Activated T-helper 9 cell treated with anti-CD3 and anti-CD28 coated beads, Interleukin-2, amount 50 U/mL, for 16 hours (primary cell): Measurements from ENCODE around the gene APBB1.

Experiments used
- DNase-seq: peaks from one replicate; pipeline ENCODE4 v3.0.0-alpha.2; 2020; ENCODE audit warnings: low read depth

The APBB1 gene

GRCh38 chr11:6391537-6392134 lies 27.3 kb downstream of the APBB1 start:
- no peak for DNase-seq

GRCh38 chr11:6390718-6391469 lies 28.0 kb downstream of the APBB1 start:
- no peak for DNase-seq

GRCh38 chr11:6389905-6390717 lies 28.8 kb downstream of the APBB1 start, which contains the start of gene SMPD1:
Gene SMPD1 (plus strand): TSS chr11:6390474. CDS start chr11:6390599, 125 bp downstream.
- DNase-seq = peak; percentile 93

GRCh38 chr11:6388748-6389147 lies 30.1 kb downstream of the APBB1 start:
- DNase-seq = no peak

GRCh38 chr11:6387811-6388599 lies 30.9 kb downstream of the APBB1 start:
- no peak for DNase-seq

GRCh38 chr11:6385046-6385777 lies 33.7 kb downstream of the APBB1 start:
- DNase-seq = no peak

GRCh38 chr11:6378640-6378989 lies 40.3 kb downstream of the APBB1 start:
- DNase-seq = no peak

DNA sequence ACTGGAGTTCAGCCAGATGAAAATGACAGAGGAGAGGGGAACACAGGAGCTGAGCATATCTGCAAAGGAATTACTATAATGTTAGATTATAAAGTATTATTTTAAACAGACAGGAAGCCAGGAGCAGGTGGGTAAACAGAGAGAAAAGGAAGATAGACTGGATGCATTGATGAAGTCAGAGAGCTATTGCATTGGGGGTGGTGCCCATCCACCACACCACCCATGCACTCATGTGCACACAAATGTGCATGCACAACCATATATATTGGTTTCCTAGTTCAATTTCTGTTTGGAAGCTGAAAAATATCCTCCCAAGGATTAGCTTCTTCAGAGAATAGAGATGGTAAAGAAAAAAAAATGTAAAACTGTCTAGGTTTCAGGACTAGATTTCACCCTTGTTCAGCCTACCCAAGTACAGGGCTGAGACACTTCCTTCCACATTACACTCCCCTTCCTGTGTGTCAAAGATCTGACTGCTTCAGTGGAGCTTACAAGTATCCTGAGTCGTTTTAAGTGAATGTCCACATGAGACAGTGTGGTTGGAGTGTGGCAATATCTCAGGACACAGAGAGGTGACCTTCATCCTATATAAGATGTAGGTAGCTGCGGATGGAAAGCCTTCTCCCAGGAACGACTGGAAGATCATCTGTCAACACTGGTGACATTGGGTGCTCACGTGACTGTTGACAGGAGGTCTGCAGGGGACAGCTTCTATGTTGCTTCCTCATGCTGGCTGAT lies 40.8 kb downstream of the APBB1 start:
- DNase-seq = no peak

GRCh38 chr11:6371825-6372224 lies 47.1 kb downstream of the APBB1 start:
- DNase-seq = no peak

DNA sequence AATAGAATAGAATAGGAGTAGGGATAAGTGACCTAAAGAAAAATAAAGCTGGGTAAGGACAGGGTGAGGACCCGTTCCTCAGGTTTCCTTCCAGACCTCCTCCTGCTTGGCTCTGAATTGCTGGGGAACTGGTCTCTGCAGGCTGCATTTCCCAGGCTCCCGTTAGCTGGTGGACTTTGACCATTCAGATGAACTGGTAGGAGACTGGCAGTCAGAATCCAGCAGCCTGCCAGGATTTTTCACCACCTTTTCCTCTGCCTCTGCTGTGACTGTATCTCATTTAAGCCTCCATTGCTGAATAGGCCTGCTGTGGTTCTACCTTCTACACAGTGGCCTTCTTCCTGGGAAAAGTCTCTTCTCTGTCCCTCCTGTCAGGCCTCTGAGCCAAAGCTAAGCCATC lies 53.2 kb downstream of the APBB1 start:
- no peak for DNase-seq

DNA sequence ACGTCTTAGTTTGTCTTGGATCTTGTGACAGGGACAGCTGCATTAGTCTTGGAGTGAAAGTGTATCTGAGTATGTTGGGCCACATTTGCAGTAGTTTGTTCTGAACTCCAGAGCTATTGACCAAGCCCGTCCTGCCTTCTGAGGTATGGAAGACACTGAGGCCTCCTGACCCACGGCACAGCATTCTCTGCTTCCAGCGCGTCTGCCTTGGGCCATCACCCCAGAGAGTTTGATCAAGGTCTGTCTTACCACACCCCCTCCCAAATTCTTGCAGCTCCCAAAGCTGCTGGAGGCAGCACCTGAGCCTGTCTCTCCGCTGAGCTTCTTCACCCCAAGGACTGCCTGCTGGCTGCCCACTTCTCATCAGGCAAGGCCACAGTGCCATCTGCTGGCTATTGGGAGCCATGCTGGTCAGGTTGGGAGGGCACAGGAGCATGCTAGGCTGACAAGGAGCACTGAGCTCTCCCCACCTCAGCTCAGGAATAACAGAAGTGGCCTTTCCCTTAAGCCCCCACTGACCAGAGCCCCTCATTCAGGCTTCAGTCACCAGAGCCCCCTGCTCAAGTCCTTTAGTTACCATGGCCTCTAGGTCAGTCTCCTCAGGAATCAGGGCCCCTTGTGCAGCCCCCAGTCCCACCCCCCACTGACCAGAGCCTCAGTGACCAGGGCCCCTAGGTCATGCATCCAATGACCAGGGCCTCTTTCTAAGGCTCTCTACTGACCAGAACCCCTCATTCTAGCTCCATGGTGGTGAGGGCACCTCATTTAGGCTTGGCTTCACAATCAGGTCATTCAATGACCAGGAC lies 55.8 kb downstream of the APBB1 start:
- peak; percentile 44 for DNase-seq

DNA sequence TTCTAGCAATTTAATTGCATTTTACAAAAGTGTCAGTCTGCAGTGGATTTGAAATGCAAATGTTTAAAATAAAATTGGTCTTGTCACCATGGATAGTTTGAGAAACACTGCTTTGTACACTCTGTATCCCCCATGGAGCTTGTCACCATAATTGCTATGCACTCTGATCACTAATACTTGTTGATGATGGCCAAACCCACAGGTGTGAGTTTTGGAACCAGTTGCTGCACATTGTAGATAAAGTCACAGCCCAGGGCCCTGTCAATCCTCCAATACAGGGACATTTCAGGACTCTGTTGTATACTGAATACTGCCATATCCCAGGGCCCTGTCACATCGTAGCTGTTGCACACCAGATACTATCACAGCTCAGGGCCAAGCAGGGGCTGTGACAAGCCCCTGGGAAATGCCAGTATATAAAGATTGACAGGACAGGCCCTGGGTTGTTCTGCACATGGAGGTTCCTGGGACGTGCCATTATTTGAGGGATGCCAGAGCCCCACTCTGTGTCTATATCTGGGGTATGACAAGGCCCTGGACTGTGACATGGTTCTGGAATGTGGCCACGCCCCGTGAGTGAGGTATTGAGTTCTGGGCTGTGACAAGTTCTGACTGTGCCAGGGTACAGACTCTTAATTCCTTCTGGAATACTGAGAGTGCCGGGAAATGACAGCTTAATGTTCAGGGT lies 56.6 kb downstream of the APBB1 start:
- DNase-seq = no peak

- no peak for DNase-seq
Measured at GRCh38 chr11:6360183-6360582, 58.7 kb downstream of the APBB1 start.

GRCh38 chr11:6357222-6357621 lies 61.7 kb downstream of the APBB1 start:
- peak; percentile 19 for DNase-seq

- no peak for DNase-seq
Measured at GRCh38 chr11:6356503-6357055, 62.3 kb downstream of the APBB1 start.

DNA sequence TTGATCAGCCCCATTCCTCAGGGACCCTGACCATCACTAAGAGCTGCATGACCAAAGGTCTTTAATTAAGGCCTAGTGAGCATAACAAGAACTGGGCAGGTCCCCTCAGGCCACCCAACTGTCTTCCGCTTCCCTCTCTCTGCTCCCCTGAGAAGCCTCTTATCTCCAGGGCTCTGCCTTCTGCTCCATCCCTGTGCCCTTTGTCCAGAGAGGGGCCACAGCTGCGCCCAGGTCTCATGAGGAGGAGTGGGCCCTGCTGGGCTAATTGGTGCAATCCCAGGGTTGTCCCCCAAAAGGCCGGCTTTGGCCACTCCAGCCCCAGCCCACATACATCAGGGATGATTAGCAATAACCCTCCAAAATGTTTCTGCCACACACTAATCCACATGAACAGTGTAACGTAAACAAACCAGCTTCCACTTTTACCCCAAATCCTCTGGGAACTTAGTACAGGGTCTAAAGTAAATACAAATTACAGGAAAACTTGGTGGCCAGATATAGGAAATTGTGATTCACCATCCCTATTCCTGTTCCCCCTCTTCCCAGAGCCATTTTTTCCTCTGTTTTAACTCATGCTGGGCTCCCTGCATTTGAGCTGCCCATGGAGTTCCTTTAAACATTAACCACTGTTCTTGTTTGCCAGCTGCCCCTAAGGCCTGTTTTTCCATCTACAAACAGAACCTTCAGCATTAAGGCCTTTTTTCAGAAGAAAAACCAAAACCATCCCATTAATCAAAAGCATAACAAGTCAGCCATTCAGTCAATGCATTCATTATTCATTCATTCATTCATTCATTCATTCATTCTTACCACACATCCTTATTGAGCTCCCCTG lies 64.0 kb downstream of the APBB1 start:
- DNase-seq = no peak

GRCh38 chr11:6353367-6353987 lies 65.4 kb downstream of the APBB1 start:
- peak; percentile 27 for DNase-seq
